Osteoblast (primary cell): ENCODE results near the gene ST6GALNAC1. TPM values are rescaled to one million over a fixed set of nuclear protein-coding genes. Genes with fewer than 3 reads are reported as not detected.

ENCODE experiments used
- DNase-seq: peaks from one replicate; pipeline ENCODE4 v3.0.0; 2011; ENCODE audit warnings: low spot score, mixed read lengths; ENCODE audit not compliant: insufficient read length; ENCODE audit errors: missing footprints
- H2AFZ ChIP-seq: 2 replicates; pipeline ENCODE4 v1.6.0; 2011; ENCODE audit warnings: mild to moderate bottlenecking, low read length
- H3K27ac ChIP-seq: 2 replicates; pipeline ENCODE4 v1.5.1; 2011; ENCODE audit warnings: mild to moderate bottlenecking, low read depth, low read length, moderate library complexity
- H3K27me3 ChIP-seq: 2 replicates; pipeline ENCODE4 v1.6.0; 2012; ENCODE audit warnings: mild to moderate bottlenecking, control low read depth, inconsistent platforms, low read length, moderate library complexity; ENCODE audit not compliant: insufficient read depth
- H3K36me3 ChIP-seq: 2 replicates; pipeline ENCODE4 v1.5.1; 2011; ENCODE audit warnings: mild to moderate bottlenecking, low read length, control low read depth, moderate library complexity; ENCODE audit not compliant: insufficient read depth
- H3K4me1 ChIP-seq: 2 replicates; pipeline ENCODE4 v1.5.1; 2011; ENCODE audit warnings: mild to moderate bottlenecking, low read length, control low read depth, moderate library complexity; ENCODE audit not compliant: insufficient read depth
- H3K4me2 ChIP-seq: 2 replicates; pipeline ENCODE4 v1.6.0; 2011; ENCODE audit warnings: mild to moderate bottlenecking, low read length; ENCODE audit not compliant: insufficient read depth
- H3K4me3 ChIP-seq: fragments of 200-600 bp; sonication (generic); 3 replicates; pipeline ENCODE4 v1.5.1; 2012; ENCODE audit warnings: mild to moderate bottlenecking, low read length, inconsistent platforms; ENCODE audit not compliant: insufficient read depth
- H3K79me2 ChIP-seq: 2 replicates; pipeline ENCODE4 v1.6.0; 2012; ENCODE audit warnings: mild to moderate bottlenecking, low read length, control low read depth, inconsistent platforms; ENCODE audit not compliant: insufficient read depth
- H3K9me3 ChIP-seq: 2 replicates; pipeline ENCODE4 v1.5.1; 2011; ENCODE audit warnings: low read depth, low read length, control low read depth
- H4K20me1 ChIP-seq: 2 replicates; pipeline ENCODE4 v1.6.0; 2012; ENCODE audit warnings: mild to moderate bottlenecking, low read length, control low read depth; ENCODE audit not compliant: insufficient read depth
- CTCF ChIP-seq: IDR thresholded peaks from 2 replicates; pipeline ENCODE4 v1.5.1; 2011; ENCODE audit warnings: mild to moderate bottlenecking, low read depth, low read length, moderate library complexity; ENCODE audit errors: extremely low read depth
- total RNA-seq: library from RNA; depleted of rRNA; stranded (reverse); fragments of >200 nt; gene quantifications from 2 replicates; pipeline ENCODE4 v1.2.3, GENCODE V29; 2012

Gene ST6GALNAC1
- total RNA-seq, 1 donor, result 0.72 TPM

GRCh38 chr17:76685846-76686245 lies 42.3 kb upstream of the ST6GALNAC1 start:
- Histone ChIP-seq H3K9me3 (no peaks in the 10 kb centered on the region), H3K27me3 (no peaks in the 10 kb centered on the region), H3K4me1 (peaks cover 34% of the 10 kb centered on the region), H4K20me1 (peaks cover 71% of the 10 kb centered on the region), H3K27ac (no peak overlapping the region), H3K36me3 (peaks cover 70% of the 10 kb centered on the region), H2AFZ (no peak overlapping the region), H3K4me3 (no peak overlapping the region), H3K79me2 (peaks cover 57% of the 10 kb centered on the region), H3K4me2 (no peak overlapping the region)
- DNase-seq, result no peak
- no peak for TF ChIP-seq CTCF

- no peak overlapping the region for H2AFZ ChIP-seq
- H3K27ac ChIP-seq, result no peak overlapping the region
- peaks cover 72% of the 10 kb centered on the region for H4K20me1 ChIP-seq
- no peaks in the 10 kb centered on the region for H3K27me3 ChIP-seq
- no peak for DNase-seq
- no peak overlapping the region for H3K4me3 ChIP-seq
- TF ChIP-seq CTCF, result no peak
- no peaks in the 10 kb centered on the region for H3K9me3 ChIP-seq
- no peak overlapping the region for H3K4me2 ChIP-seq
- H3K36me3 ChIP-seq, result peaks cover 71% of the 10 kb centered on the region
- peaks cover 52% of the 10 kb centered on the region for H3K79me2 ChIP-seq
- peaks cover 34% of the 10 kb centered on the region for H3K4me1 ChIP-seq
Observed at GRCh38 chr17:76685366-76685765, 41.8 kb upstream of the ST6GALNAC1 start.

GRCh38 chr17:76684756-76685155 lies 41.2 kb upstream of the ST6GALNAC1 start:
- no peak for DNase-seq
- Histone ChIP-seq H3K27me3 (no peaks in the 10 kb centered on the region), H3K27ac (no peak overlapping the region)

More at GRCh38 chr17:76684756-76685155, 41.2 kb upstream of the ST6GALNAC1 start:
- Histone ChIP-seq H3K79me2 (peaks cover 47% of the 10 kb centered on the region), H3K4me1 (peaks cover 34% of the 10 kb centered on the region), H3K9me3 (no peaks in the 10 kb centered on the region), H3K4me2 (no peak overlapping the region), H2AFZ (no peak overlapping the region), H3K36me3 (peaks cover 74% of the 10 kb centered on the region), H3K4me3 (no peak overlapping the region), H4K20me1 (peaks cover 67% of the 10 kb centered on the region)
- TF ChIP-seq CTCF, result no peak
